Stromal cell of bone marrow (primary cell): ENCODE results near the gene ZFR2.

Experiments used
- DNase-seq: peaks from one replicate; pipeline ENCODE4 v3.0.0-alpha.2; 2012; ENCODE audit warnings: low read depth

Gene ZFR2

DNA sequence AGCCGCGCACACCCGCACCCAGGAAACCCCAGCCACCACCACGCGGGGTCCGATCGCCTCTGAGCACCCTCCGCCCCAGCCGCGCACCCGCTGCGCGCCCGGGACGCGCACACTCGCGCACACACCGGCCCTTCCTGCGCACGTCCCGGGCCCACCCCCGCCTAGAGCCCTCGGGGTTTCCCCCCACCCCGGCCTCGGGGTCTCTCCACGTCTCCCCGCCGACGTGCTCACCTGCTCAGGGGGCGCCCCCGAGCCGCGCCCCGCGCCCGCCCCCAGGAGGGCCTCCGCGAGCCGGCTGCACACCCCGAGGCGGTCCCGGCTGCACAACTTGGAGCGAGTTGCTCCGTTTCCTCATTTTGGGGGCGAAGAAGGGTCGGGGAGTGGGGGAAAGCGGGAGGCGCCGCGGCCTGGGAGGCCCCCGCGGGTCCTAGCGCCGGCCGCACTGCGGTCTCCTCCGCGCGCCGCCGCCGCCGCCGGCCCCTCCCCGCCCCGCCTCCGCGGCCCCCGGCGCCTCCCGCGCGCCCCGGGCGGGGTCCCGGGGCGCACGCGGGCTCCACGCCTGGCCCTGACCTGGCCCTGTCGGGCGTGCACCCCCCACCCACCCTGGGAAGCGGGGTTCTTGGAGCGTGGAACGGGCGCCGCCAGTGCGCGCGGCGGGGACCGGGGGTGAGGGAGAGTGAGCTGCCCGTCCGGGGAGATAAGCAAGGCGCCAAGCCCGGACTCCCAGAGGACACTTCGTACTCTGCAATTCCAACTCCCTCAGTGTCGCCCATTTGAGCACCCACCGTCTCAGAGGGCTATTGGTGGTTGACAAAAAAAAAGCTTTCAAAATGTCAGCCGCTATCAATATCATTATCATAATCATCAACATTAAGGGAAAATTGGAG lies 82.7 kb downstream of the ZFR2 start, which contains the start of gene MATK:
MATK (minus strand) TSS at position 444 of the 887 bp plus-strand sequence. CDS start 1,246 bp downstream, outside the sequence.
- no peak for DNase-seq

DNA sequence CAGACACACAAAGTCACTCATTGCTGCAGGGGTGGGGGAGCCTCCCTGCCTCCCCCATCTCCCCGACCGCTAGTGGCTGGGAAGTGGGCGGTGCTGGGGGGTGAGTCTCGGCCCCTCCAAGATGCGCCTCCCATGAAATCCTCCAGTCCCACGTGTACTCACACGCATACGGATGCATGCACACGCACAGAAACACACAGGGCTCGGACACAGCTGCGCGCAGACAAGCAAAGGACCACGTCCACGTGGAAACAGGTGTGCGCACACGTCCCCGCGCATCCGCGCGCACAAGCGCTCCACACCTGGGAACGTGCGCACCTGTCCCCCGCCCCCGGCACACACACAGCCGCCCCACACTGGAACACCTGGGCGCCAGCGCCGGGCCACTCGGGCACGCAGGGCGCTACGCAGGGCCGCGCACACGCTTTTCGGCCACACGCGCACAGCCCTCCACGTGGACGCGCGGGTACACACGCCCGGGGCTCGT lies 83.3 kb downstream of the ZFR2 start:
- DNase-seq: no peak

GRCh38 chr19:3784607-3785450 lies 84.0 kb downstream of the ZFR2 start:
- no peak for DNase-seq

DNA sequence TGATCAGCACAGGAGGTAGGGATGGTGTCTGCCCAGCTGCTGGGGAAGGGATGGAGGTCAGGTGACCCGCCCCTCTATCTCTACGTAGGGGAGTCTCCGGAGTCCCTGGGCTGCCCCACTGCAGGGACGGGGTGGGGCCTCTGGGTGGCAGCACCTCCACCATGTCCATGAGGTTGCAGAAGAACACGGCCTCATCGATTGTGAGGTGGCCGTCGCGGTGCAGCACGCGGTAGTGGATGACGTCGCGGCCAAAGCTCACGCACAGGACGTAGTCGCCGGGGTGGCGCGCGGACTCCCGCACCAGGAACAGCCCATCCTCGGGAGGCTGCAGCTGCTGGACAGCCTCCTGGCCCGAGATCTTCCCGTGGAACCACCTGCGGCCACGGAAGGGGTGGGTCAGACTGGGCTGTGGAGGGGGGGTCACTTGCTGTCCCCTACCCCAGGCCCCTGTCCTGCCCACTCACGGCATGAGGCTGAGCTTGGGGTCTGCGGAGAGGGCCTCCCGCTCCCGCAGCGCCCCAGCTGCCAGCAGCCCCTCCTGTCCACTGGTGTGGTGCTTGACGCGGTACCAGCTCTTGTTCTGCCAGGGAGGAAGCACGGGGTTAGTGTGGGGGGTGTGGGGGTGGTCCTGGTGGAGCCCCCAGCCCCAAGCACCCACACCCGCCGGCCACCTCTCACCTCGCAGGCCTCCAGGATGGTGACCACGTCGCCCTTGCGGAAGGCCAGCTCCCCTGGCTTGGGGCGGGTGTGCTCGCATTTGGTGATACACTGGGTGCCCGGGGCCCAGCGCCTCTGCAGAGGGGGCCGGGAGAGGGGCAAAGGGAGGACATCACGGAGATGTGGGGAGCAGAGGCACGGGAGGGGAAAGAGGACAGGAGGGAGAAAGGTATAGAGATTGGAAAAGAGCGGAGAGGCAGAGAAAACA lies 84.9 kb downstream of the ZFR2 start:
- no peak for DNase-seq

- DNase-seq: no peak
These were observed 85.9 kb downstream of the ZFR2 start for GRCh38 chr19:3782903-3783302.

DNA sequence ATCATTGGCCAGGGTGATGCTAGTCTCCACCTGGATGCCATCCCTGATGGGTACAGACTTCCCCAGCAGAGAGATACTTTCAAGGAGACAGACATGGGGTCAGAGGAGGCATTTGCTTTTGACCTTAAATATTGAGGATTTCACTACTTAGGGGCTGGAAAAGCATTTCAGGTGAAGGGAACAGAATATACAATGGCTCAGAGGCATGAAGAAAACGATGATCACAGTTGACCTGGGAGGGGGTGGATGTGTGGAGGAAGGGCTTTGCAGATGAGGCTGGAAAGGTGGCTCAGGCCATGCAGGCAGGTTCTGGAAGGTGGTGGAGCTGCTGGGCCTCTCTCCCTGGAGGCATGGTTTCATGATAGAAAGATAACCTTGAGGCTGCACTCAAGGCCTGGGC lies 86.5 kb downstream of the ZFR2 start:
- no peak for DNase-seq

DNA sequence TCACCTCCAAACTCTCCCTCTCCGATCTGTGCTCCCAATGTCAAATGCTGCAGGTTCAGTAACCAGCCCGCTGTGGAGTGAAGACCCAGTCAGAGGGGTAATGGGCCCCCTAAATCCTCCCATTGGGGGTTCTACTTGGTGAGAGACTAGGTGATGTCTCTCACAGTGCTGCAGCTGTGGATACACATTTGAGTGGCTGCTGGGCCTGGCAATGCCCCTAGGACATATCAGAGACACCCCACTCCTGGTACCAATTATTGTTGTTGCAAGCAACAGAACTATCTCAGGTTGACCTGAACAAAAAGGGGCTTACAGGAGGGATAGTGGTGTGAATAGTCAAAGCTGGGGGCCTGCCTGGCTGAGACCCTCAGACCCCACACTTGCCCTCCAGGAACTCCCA lies 87.2 kb downstream of the ZFR2 start:
- DNase-seq: no peak

- DNase-seq: no peak
These were observed 88.0 kb downstream of the ZFR2 start for GRCh38 chr19:3780786-3781304.

DNA sequence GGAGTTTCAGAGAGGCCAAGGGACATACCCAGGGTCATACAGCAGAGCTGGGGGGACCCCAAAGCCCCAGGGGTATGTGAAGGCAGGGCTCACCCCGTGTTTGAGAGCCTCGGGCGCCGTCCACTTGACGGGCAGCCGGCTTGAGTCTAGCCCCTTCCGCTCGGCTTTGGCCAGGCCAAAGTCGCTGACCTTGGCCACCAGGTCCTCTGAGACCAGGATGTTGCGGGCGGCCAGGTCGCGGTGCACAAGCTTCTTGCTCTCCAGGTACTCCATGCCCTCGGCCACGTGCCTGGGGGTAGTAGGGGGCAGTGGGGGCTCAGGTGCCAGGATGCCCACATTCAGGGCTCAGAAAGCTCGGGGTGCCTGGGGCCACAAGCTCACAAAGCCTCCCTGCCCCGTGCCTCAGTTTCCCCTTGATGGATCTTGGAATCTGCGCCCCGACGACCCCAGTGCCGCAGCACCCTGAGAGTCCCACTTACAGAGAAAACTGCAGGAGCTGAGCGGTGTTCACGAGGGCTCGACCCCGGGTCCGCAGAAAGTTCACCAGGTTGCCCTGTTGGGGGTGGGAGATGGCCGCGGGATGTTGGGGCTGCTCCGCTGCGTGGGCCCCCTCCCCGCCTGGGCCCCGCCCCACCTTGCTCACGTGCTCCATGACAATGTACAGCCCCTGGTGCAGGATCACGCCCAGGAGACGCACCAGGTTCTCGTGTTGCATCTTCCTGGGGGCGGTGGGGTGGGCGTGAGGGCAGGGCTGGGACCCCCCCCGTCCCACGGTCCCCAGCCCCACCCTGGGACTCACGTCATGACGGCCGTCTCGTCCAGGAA lies 89.7 kb downstream of the ZFR2 start:
- DNase-seq: no peak

DNA sequence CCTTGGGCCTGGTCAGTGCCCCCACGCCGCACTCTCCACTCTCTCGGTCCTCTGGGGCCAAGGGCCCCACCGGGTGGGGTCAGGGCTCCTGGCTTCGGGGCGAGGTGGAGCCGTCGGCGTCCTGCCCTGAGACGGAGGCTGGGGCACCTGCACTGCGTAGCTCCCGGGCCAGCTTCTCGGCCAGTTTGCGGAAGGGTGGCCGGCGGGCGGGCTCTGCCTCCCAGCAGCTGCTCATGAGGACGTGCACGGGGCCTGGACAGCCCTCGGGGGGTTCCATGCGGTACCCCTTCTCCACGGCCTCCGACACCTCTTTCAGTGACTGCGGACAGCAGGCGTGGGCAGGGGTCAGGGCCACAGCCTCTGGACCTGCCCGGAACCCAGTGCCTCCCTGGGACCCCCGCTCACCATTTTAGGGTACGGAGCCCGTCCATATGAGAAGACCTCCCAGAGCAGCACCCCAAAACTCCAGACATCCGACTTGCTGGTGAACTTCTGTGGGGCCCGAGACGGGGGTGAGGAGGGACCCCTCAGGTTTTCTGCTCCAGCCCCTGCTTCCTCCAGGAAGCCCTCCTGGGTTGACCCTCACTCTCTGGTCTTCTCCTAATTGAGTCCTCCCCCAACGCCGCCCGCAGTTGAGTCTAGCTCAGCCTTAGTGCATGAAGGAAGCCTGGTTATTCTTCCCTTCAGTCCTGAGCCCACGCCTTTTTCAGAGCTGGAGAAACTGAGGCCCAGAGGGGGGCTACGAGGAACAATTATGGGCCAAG lies 90.6 kb downstream of the ZFR2 start:
- DNase-seq: no peak

DNA sequence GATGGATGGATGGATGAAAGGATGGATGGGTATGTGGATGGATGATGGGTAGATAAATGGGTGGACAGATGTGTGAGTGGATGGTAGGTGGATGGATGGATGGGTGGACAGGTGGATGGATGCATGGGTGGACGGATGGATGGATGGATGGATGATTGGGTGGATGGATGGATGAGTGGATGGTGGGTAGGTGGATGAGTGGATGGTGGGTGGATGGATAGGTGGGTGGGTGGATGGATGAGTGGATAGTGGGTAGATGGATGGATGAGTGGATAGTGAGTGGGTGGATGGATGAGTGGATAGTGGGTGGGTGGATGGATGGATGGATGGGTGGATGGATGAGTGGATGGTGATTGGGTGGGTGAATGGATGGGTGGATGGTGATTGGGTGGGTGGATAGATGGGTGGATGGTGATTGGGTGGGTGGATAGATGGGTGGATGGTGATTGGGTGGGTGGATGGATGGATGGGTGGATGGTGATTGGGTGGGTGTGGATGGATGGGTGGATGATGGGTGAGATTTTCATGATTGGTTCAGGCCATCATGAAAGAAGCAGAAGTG lies 92.3 kb downstream of the ZFR2 start:
- DNase-seq: no peak

- no peak for DNase-seq
These were observed 93.0 kb downstream of the ZFR2 start for GRCh38 chr19:3775831-3776230.

- DNase-seq: no peak
These were observed 93.5 kb downstream of the ZFR2 start for GRCh38 chr19:3775374-3775711.

- no peak for DNase-seq
These were observed 94.0 kb downstream of the ZFR2 start for GRCh38 chr19:3774621-3775373.

GRCh38 chr19:3773814-3774515 lies 94.9 kb downstream of the ZFR2 start:
- DNase-seq: no peak

DNA sequence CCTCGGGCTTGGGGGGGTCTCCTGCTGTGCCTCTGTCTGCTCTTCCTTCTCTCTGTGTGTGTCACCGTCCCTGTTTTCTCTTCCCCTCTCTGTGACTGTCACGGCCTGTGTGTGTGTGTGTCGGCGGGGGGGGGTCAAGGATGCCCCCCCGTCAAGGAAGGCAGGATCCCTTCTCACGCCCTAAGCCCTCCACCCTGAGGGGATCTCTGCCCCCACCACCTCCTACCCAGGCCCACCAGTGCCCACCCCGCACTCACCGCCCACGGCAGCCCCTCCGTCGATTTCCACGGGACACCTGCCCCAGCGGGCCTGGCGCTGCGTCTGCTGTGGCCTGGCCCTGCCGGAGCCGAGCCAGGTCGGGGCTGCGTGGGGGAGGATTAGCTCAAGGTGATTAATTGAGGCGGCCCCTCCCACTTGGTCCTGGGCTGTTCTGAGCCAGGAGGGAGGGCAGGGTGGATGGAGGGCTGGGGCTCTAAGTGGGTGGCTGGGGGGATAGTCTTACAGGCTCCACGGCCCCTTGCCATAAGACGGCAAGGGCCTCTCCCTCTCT lies 96.9 kb downstream of the ZFR2 start, which contains the start of gene RAX2:
RAX2 (minus strand) TSS at position 323 of the 550 bp plus-strand sequence. CDS start 486 bp downstream, outside the sequence.
- DNase-seq: no peak

DNA sequence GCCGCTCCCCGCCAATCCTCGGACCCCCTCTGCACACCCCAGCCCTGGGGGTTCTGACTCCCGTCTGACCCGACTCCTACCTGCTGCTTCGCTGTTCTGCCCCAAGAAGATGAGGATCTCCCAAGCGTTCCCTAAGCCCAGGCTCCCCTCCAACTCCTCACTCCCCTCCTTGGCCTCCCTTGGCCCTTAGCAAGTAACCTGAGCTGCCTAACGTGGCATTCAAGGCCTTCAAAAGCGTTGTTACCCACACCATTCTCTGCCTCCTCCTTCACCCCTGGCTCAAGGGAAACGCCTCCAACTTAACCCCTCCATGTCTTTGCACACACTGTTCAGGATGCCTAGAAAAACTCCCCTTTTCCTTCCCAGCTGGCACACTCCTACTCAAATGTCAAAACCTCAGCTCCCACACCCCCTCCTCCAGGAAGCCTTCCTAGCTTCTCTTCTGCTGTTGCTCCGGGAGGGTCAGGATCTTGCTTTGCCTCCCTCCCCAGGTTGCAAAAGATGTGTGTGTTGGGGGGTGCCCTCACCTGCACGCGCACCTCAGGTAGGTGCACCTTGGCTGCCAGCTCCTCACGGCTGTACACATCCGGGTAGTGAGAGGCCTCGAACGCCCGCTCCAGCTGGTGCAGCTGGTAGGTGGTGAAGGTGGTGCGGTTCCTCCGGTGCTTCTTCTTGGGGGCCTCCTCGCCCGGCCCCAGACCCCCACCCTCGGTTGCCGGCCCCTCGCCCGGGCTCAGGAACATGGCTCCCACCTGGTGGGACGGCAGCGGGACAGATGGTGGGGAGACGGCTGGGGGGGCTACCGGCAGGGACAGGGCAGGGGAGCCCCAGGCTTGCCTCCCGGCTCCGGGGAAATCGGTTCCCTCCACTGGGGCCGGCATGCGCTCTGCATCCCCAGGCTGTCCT lies 97.6 kb downstream of the ZFR2 start:
- no peak for DNase-seq
